ENCODE results near the gene JAML. TPM values are rescaled to one million over a fixed set of nuclear protein-coding genes. Genes with fewer than 3 reads are reported as not detected.
"Not testable (repeated sequence)": the region's sequence is repeated elsewhere in the genome, so short reads cannot be mapped to it uniquely, and the experiment has no call there.

Gene JAML
- total and polyA plus RNA-seq, 2 experiments from 2014 or later = 0.56 to 1.0 TPM

DNA sequence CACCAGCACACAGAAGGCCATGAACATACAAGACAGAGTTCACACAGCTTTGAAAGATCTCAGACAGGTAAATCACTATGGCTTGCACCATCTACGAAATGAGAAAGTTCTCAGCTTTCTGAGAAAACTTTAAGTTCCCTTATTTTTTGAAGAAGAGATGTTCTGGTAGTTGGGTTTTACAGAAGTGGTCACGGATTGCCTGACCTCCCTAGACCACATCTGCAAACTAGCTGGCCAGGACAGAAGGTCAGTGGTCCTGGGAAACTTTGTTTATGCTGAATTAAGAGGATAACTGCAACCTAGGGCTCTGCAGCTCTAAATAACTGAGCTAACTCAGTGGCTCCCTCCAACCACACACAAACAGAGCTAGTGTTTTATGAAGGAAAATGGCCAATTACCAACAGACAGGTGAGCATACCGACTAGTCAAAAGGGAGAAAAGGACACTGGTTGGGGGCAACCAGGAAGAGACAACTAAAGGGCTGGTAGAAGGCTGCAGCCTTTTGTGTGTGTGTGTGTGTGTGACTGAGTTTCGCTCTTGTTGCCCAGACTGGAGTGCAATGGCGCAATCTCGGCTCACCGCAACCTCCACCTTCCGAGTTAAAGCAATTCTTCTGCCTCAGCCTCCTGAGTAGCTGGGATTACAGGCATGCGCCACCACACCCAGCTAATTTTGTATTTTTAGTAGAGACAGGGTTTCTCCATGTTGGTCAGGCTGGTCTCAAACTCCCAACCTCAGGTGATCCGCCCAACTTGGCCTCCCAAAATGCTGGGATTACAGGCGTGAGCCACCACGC, 39.8 kb downstream of the JAML start (continued):
- TF ChIP-seq, protein P1, sequence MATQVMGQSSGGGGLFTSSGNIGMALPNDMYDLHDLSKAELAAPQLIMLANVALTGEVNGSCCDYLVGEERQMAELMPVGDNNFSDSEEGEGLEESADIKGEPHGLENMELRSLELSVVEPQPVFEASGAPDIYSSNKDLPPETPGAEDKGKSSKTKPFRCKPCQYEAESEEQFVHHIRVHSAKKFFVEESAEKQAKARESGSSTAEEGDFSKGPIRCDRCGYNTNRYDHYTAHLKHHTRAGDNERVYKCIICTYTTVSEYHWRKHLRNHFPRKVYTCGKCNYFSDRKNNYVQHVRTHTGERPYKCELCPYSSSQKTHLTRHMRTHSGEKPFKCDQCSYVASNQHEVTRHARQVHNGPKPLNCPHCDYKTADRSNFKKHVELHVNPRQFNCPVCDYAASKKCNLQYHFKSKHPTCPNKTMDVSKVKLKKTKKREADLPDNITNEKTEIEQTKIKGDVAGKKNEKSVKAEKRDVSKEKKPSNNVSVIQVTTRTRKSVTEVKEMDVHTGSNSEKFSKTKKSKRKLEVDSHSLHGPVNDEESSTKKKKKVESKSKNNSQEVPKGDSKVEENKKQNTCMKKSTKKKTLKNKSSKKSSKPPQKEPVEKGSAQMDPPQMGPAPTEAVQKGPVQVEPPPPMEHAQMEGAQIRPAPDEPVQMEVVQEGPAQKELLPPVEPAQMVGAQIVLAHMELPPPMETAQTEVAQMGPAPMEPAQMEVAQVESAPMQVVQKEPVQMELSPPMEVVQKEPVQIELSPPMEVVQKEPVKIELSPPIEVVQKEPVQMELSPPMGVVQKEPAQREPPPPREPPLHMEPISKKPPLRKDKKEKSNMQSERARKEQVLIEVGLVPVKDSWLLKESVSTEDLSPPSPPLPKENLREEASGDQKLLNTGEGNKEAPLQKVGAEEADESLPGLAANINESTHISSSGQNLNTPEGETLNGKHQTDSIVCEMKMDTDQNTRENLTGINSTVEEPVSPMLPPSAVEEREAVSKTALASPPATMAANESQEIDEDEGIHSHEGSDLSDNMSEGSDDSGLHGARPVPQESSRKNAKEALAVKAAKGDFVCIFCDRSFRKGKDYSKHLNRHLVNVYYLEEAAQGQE (IDR thresholded peaks at IDR 0.05; ENCODE audit: unreplicated experiment) = no peak
- TF ChIP-seq NANOG (IDR thresholded peaks at IDR 0.05; ENCODE audit: borderline replicate concordance) (no peak), POLR2AphosphoS5 (IDR thresholded peaks at IDR 0.05; ENCODE audit: low read depth) (no peak)

DNA sequence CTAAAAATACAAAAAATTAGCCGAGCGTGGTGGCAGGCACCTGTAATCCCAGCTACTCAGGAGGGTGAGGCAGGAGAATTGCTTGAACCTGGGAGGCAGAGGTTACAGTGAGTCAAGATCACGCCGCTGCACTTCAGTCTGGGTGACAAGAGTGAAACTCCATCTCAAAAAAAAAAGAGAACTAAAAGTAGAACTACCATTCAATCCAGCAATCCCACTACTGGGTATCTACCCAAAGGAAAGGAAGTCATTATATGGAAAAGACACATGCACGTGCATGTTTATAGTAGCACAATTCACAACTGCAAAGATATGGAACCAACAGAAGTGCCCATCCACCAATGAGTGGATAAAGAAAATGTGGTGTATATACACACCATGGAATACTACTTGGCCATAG, 41.1 kb downstream of the JAML start:
- H3K79me2 ChIP-seq (replicated peaks; ENCODE audit: insufficient read depth); H4K20me1 ChIP-seq (replicated peaks; ENCODE audit: insufficient read depth); DNase-seq (ENCODE audit: low spot score); H3K27me3 ChIP-seq (ENCODE audit: insufficient read depth); H3K9me2 ChIP-seq (ENCODE audit: insufficient read depth); H3K36me3 Mint-ChIP-seq (ENCODE audit: low read depth); H3K27ac ChIP-seq (ENCODE audit: low read depth); H3K4me3 Mint-ChIP-seq; H3K36me3 ChIP-seq (ENCODE audit: insufficient read depth); H3K4me2 ChIP-seq; ATAC-seq; H3K27me3 Mint-ChIP-seq (ENCODE audit: insufficient read depth, low read depth, poor library complexity); H3K27ac Mint-ChIP-seq; H3K4me3 ChIP-seq; H2AFZ ChIP-seq; H3K4me1 ChIP-seq (ENCODE audit: insufficient read depth); H3F3A ChIP-seq (replicated peaks; ENCODE audit: low read depth); H3K9me3 Mint-ChIP-seq: not testable (repeated sequence)
- H3K4me1 Mint-ChIP-seq = peaks cover 20% of the 10 kb centered on the region

DNA sequence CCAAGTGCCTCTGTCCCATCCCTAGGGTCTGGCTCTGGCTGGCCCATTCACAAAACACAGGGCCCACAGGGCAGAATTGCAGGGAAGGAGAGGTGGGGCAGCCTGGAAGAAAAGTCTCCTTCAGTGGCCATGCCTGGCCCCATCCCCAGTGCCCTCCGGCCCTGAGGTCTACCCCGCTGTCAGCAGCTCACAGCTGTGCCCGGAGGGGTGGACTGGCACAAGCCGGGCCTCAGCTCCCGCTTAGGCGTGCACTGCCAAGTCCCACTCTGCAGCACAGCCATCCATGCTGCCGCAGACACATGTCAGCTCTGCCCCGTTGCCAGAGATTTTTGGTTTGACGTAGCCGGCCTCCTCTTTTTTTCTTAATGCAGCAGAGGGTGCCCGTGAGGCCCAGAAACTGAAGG, 44.5 kb downstream of the JAML start:
- H3K27ac ChIP-seq (ENCODE audit: low read depth) = no peak overlapping the region
- H3K27ac Mint-ChIP-seq = no peak overlapping the region
- peak overlapping the region; percentile 81 for H3K4me2 ChIP-seq
- H3K4me1 ChIP-seq (ENCODE audit: insufficient read depth) = peaks cover 10% of the 10 kb centered on the region
- H2AFZ ChIP-seq = peak overlapping the region; percentile 98
- H3K36me3 ChIP-seq (ENCODE audit: insufficient read depth) = no peaks in the 10 kb centered on the region
- H3F3A ChIP-seq (replicated peaks; ENCODE audit: low read depth) = no peaks in the 10 kb centered on the region
- H3K36me3 Mint-ChIP-seq (ENCODE audit: low read depth) = no peaks in the 10 kb centered on the region
- 0 out of 2 replicates have a peak, but pooled peaks have one; percentile 55 for TF ChIP-seq CREB1 (CRISPR knock-in tag; IDR thresholded peaks at IDR 0.05; ENCODE audit: low read depth)
- TF ChIP-seq, protein P2, sequence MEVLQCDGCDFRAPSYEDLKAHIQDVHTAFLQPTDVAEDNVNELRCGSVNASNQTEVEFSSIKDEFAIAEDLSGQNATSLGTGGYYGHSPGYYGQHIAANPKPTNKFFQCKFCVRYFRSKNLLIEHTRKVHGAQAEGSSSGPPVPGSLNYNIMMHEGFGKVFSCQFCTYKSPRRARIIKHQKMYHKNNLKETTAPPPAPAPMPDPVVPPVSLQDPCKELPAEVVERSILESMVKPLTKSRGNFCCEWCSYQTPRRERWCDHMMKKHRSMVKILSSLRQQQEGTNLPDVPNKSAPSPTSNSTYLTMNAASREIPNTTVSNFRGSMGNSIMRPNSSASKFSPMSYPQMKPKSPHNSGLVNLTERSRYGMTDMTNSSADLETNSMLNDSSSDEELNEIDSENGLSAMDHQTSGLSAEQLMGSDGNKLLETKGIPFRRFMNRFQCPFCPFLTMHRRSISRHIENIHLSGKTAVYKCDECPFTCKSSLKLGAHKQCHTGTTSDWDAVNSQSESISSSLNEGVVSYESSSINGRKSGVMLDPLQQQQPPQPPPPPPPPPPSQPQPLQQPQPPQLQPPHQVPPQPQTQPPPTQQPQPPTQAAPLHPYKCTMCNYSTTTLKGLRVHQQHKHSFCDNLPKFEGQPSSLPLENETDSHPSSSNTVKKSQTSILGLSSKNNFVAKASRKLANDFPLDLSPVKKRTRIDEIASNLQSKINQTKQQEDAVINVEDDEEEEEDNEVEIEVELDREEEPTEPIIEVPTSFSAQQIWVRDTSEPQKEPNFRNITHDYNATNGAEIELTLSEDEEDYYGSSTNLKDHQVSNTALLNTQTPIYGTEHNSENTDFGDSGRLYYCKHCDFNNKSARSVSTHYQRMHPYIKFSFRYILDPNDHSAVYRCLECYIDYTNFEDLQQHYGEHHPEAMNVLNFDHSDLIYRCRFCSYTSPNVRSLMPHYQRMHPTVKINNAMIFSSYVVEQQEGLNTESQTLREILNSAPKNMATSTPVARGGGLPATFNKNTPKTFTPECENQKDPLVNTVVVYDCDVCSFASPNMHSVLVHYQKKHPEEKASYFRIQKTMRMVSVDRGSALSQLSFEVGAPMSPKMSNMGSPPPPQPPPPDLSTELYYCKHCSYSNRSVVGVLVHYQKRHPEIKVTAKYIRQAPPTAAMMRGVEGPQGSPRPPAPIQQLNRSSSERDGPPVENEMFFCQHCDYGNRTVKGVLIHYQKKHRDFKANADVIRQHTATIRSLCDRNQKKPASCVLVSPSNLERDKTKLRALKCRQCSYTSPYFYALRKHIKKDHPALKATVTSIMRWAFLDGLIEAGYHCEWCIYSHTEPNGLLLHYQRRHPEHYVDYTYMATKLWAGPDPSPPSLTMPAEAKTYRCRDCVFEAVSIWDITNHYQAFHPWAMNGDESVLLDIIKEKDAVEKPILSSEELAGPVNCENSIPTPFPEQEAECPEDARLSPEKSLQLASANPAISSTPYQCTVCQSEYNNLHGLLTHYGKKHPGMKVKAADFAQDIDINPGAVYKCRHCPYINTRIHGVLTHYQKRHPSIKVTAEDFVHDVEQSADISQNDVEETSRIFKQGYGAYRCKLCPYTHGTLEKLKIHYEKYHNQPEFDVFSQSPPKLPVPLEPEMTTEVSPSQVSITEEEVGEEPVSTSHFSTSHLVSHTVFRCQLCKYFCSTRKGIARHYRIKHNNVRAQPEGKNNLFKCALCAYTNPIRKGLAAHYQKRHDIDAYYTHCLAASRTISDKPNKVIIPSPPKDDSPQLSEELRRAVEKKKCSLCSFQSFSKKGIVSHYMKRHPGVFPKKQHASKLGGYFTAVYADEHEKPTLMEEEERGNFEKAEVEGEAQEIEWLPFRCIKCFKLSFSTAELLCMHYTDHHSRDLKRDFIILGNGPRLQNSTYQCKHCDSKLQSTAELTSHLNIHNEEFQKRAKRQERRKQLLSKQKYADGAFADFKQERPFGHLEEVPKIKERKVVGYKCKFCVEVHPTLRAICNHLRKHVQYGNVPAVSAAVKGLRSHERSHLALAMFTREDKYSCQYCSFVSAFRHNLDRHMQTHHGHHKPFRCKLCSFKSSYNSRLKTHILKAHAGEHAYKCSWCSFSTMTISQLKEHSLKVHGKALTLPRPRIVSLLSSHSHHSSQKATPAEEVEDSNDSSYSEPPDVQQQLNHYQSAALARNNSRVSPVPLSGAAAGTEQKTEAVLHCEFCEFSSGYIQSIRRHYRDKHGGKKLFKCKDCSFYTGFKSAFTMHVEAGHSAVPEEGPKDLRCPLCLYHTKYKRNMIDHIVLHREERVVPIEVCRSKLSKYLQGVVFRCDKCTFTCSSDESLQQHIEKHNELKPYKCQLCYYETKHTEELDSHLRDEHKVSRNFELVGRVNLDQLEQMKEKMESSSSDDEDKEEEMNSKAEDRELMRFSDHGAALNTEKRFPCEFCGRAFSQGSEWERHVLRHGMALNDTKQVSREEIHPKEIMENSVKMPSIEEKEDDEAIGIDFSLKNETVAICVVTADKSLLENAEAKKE (CRISPR knock-in tag; IDR thresholded peaks at IDR 0.05) = no peak
- no peaks in the 10 kb centered on the region for H3K9me2 ChIP-seq (ENCODE audit: insufficient read depth)
- no peaks in the 10 kb centered on the region for H4K20me1 ChIP-seq (replicated peaks; ENCODE audit: insufficient read depth)
- no peaks in the 10 kb centered on the region for H3K79me2 ChIP-seq (replicated peaks; ENCODE audit: insufficient read depth)
- peaks cover 14% of the 10 kb centered on the region for H3K27me3 Mint-ChIP-seq (ENCODE audit: insufficient read depth, low read depth, poor library complexity)
- H3K4me3 ChIP-seq = peak overlapping the region; percentile 50; the same call in 1 of the 2 replicates
- peak; percentile 89 for DNase-seq (ENCODE audit: low spot score)
- H3K9me3 Mint-ChIP-seq = no peaks in the 10 kb centered on the region
- peak overlapping the region; percentile 57 for H3K4me3 Mint-ChIP-seq
- peaks cover 28% of the 10 kb centered on the region for H3K4me1 Mint-ChIP-seq
- peak; percentile 84 for ATAC-seq
- peaks cover 18% of the 10 kb centered on the region for H3K27me3 ChIP-seq (ENCODE audit: insufficient read depth)
